Colonic mucosa (tissue), 4 donors: ENCODE results near the gene SNRPA. TPM values are rescaled to one million over a fixed set of nuclear protein-coding genes. Genes with fewer than 3 reads are reported as not detected.

ENCODE experiments used
- DNase-seq: peaks from one replicate; pipeline ENCODE4 v3.0.0-alpha.2; 2020
- H3K27ac ChIP-seq: fragments of 200-600 bp; one replicate; pipeline ENCODE4 v1.8.0; 2021
- H3K27me3 ChIP-seq: fragments of 200-600 bp; one replicate; pipeline ENCODE4 v1.8.0; 2021
- H3K36me3 ChIP-seq: fragments of 200-600 bp; one replicate; pipeline ENCODE4 v1.8.0; 2021
- H3K4me1 ChIP-seq: fragments of 200-600 bp; one replicate; pipeline ENCODE4 v1.8.0; 2021; ENCODE audit warnings: mild to moderate bottlenecking
- H3K4me3 ChIP-seq: fragments of 200-600 bp; one replicate; pipeline ENCODE4 v1.8.0; 2021
- H3K9ac ChIP-seq, 2 donors: one replicate each; pipeline ENCODE4 v1.7.0; 2013; ENCODE audit warnings: control low read depth in 2 of 2, low read depth in 2 of 2, low read length in 2 of 2
- H3K9me3 ChIP-seq: fragments of 200-600 bp; one replicate; pipeline ENCODE4 v1.8.0; 2021
- CTCF ChIP-seq: fragments of 200-600 bp; IDR thresholded peaks from one replicate; pipeline ENCODE4 v1.8.0; 2022; ENCODE audit warnings: antibody characterized with exemption, mild to moderate bottlenecking
- intact Hi-C: fragments of 100-400 bp; cut with DNase I; formaldehyde crosslinking; loops from one replicate; pipeline ENCODE4 v1.14.1; 2022
- total RNA-seq, 2 donors: library from RNA; stranded (reverse); fragmentation: NEBNext Ultra II Directional in 1 of 2; extraction: Animal tissue kit (Norgen Biotek cat#: 25700) in 1 of 2; gene quantifications; one replicate each; pipeline ENCODE4 v1.2.1, GENCODE V29; 2021
- donor health status: healthy.
- donor health status: DM: no; HTN: no; CAD: no.
- donor health status: DM: no; HTN: no; CAD: no.

SNRPA gene
- total RNA-seq, 2 donors from 2014 or later = 56.0 to 126 TPM

GRCh38 chr19:40752257-40752781 lies 1.3 kb downstream of the SNRPA start:
- Histone ChIP-seq H3K27me3 (no peaks in the 10 kb centered on the region), H3K27ac (peak overlapping the region; percentile 88), H3K9me3 (no peaks in the 10 kb centered on the region), H3K9ac (peak overlapping the region; percentile 72 to 98), H3K4me1 (peaks cover 14% of the 10 kb centered on the region), H3K4me3 (peak overlapping the region; percentile 51), H3K36me3 (no peaks in the 10 kb centered on the region)
- intact Hi-C loops = no loop called here
- TF ChIP-seq CTCF = no peak
- DNase-seq = no peak

GRCh38 chr19:40754611-40755247 lies 3.7 kb downstream of the SNRPA start:
- Histone ChIP-seq H3K27ac (peak overlapping the region; percentile 86), H3K9me3 (no peaks in the 10 kb centered on the region), H3K36me3 (peaks cover 4% of the 10 kb centered on the region), H3K4me3 (peak overlapping the region; percentile 4), H3K4me1 (peaks cover 10% of the 10 kb centered on the region), H3K9ac (peak overlapping the region; percentile 60 to 65), H3K27me3 (no peaks in the 10 kb centered on the region)
- intact Hi-C loops = no loop called here
- DNase-seq = peak; percentile 82
- no peak for TF ChIP-seq CTCF

- no peaks in the 10 kb centered on the region for H3K27me3 ChIP-seq
- peaks cover 10% of the 10 kb centered on the region for H3K4me1 ChIP-seq
- no peak for TF ChIP-seq CTCF
- DNase-seq = no peak
- peak overlapping the region; percentile 86 for H3K27ac ChIP-seq
- H3K36me3 ChIP-seq = peaks cover 7% of the 10 kb centered on the region
- intact Hi-C loops = no loop called here
- no peaks in the 10 kb centered on the region for H3K9me3 ChIP-seq
- H3K4me3 ChIP-seq = no peak overlapping the region
- H3K9ac ChIP-seq = no peak overlapping the region
These were observed 4.2 kb downstream of the SNRPA start for GRCh38 chr19:40755248-40755624.

- DNase-seq = no peak
- Histone ChIP-seq H3K27me3 (no peaks in the 10 kb centered on the region), H3K9me3 (no peaks in the 10 kb centered on the region), H3K4me1 (peaks cover 10% of the 10 kb centered on the region), H3K27ac (no peak overlapping the region), H3K4me3 (no peak overlapping the region), H3K9ac (no peak overlapping the region), H3K36me3 (peaks cover 12% of the 10 kb centered on the region)
- TF ChIP-seq CTCF = no peak
- intact Hi-C loops = no loop called here
These were observed 4.8 kb downstream of the SNRPA start for GRCh38 chr19:40755791-40756190.

GRCh38 chr19:40756502-40757110 lies 5.6 kb downstream of the SNRPA start:
- Histone ChIP-seq H3K36me3 (peaks cover 15% of the 10 kb centered on the region), H3K9ac (no peak overlapping the region), H3K27ac (no peak overlapping the region), H3K27me3 (no peaks in the 10 kb centered on the region), H3K9me3 (no peaks in the 10 kb centered on the region), H3K4me1 (peaks cover 10% of the 10 kb centered on the region), H3K4me3 (no peak overlapping the region)
- intact Hi-C loops = no loop called here
- no peak for DNase-seq
- no peak for TF ChIP-seq CTCF
